Measurements from ENCODE around the gene NOX5. TPM values are rescaled to one million over a fixed set of nuclear protein-coding genes. Genes with fewer than 3 reads are reported as not detected.

The NOX5 gene
- total and polyA plus RNA-seq, 2 donors (not counting 1 experiment from before 2014, with no cell fraction given): 0.01 to 0.05 TPM

DNA sequence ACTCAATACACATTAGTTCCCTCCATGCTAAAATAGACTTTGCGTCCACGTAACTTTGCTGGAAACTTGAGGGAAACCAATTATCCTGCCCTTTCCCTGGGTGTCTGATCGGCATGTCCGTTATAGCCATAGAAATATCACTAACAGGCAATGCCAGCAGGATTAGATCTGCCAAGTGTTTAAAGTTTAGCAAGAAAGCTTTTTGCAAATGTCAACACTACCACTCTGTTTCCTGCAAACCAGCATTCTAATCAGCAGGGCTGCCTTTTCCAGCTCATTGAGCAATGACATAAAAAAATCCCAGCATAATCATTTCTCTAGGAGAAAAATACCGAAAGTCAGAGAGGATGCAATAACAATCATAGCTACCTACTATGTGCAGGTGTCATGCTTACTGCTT is 60.9 kb downstream of the NOX5 start:
- Histone ChIP-seq H3K27me3 (replicated peaks in 1 of 4; ENCODE audit: control extremely low read depth in 1 of 4, control insufficient read depth in 3 of 4, insufficient read depth in 4 of 4, low read length in 3 of 4) (peaks cover 0 to 25% (median 12%) of the 10 kb centered on the region in 4 experiments), H3K36me3 (replicated peaks in 1 of 2; ENCODE audit: control extremely low read depth in 1 of 2, control insufficient read depth in 1 of 2, extremely low read depth in 1 of 2, insufficient read depth in 2 of 2, low read length in 1 of 2) (no peaks in the 10 kb centered on the region), H3K79me2 (ENCODE audit: control insufficient read depth, insufficient read depth, low read length) (no peaks in the 10 kb centered on the region), H3K4me3 (ENCODE audit: control extremely low read depth in 1 of 5, extremely low read depth in 1 of 5, insufficient read depth in 1 of 5, low read depth in 2 of 5, low read length in 4 of 5) (no peak overlapping the region), H3K4me1 (ENCODE audit: control insufficient read depth in 2 of 2, insufficient read depth in 2 of 2, low read length in 2 of 2) (peaks cover 0 to 4% of the 10 kb centered on the region in 2 donors), H3K27ac (ENCODE audit: low read length in 2 of 2) (no peak overlapping the region), H2AFZ (ENCODE audit: insufficient read depth, low read depth, low read length, poor library complexity, severe bottlenecking) (no peak overlapping the region), H3K9ac (ENCODE audit: low read length) (no peak overlapping the region), H3K4me2 (replicated peaks; ENCODE audit: low read depth, low read length, poor library complexity, severe bottlenecking) (no peak overlapping the region), H3K9me3 (ENCODE audit: control extremely low read depth in 1 of 3, control insufficient read depth in 2 of 3, insufficient read depth in 1 of 3, low read length in 2 of 3) (peaks cover 0 to 4% (median under 1%) of the 10 kb centered on the region in 3 donors), H4K20me1 (ENCODE audit: control insufficient read depth, insufficient read depth, low read length, poor library complexity, severe bottlenecking) (no peaks in the 10 kb centered on the region)
- POLR2A ChIA-PET: no interaction called here
- H3K4me3 Mint-ChIP-seq: no peak overlapping the region
- no peak for TF ChIP-seq EZH2 (IDR thresholded peaks at IDR 0.05; ENCODE audit: borderline replicate concordance, insufficient read depth, low read depth, low read length, poor library complexity, severe bottlenecking)
- TF ChIP-seq, protein P1, sequence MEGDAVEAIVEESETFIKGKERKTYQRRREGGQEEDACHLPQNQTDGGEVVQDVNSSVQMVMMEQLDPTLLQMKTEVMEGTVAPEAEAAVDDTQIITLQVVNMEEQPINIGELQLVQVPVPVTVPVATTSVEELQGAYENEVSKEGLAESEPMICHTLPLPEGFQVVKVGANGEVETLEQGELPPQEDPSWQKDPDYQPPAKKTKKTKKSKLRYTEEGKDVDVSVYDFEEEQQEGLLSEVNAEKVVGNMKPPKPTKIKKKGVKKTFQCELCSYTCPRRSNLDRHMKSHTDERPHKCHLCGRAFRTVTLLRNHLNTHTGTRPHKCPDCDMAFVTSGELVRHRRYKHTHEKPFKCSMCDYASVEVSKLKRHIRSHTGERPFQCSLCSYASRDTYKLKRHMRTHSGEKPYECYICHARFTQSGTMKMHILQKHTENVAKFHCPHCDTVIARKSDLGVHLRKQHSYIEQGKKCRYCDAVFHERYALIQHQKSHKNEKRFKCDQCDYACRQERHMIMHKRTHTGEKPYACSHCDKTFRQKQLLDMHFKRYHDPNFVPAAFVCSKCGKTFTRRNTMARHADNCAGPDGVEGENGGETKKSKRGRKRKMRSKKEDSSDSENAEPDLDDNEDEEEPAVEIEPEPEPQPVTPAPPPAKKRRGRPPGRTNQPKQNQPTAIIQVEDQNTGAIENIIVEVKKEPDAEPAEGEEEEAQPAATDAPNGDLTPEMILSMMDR (IDR thresholded peaks at IDR 0.05): no peak
- no peak overlapping the region for H3K27ac Mint-ChIP-seq
- CTCF ChIA-PET: interaction anchor here (1.4 kb wide), 1 partner anchor 11 kb away, joined by 4 read pairs; no protein-coding TSS in a partner anchor
- no peak for ATAC-seq (ENCODE audit: low read depth)
- no peak for DNase-seq
- peaks cover 4% of the 10 kb centered on the region for H3K4me1 Mint-ChIP-seq
- no peaks in the 10 kb centered on the region for H3K9me3 Mint-ChIP-seq (ENCODE audit: insufficient read depth)
- peaks cover 54% of the 10 kb centered on the region for H3K27me3 Mint-ChIP-seq
- WGBS (ENCODE audit: insufficient coverage): 100% methylated on average over 4 of the region's 5 CpGs
- intact Hi-C loops (cut with micrococcal nuclease): no loop called here

- ChIA-PET POLR2A (no interaction called here), CTCF (interaction anchor here (1.4 kb wide), 1 partner anchor 10 kb away, joined by 4 read pairs; no protein-coding TSS in a partner anchor)
- H3K9me3 ChIP-seq (ENCODE audit: control extremely low read depth in 1 of 3, control insufficient read depth in 2 of 3, insufficient read depth in 1 of 3, low read length in 2 of 3): no peaks in the 10 kb centered on the region
- TF ChIP-seq, protein P1 (IDR thresholded peaks at IDR 0.05): no peak
- no peak for TF ChIP-seq EZH2 (IDR thresholded peaks at IDR 0.05; ENCODE audit: borderline replicate concordance, insufficient read depth, low read depth, low read length, poor library complexity, severe bottlenecking)
- no CpG with 5 or more reads among the region's 1 CpG for WGBS (ENCODE audit: insufficient coverage)
- H3K27ac ChIP-seq (ENCODE audit: low read length in 2 of 2): no peak overlapping the region
- no peaks in the 10 kb centered on the region for H3K36me3 ChIP-seq (replicated peaks in 1 of 2; ENCODE audit: control extremely low read depth in 1 of 2, control insufficient read depth in 1 of 2, extremely low read depth in 1 of 2, insufficient read depth in 2 of 2, low read length in 1 of 2)
- Mint-ChIP-seq H3K4me3 (no peak overlapping the region), H3K27me3 (peaks cover 50% of the 10 kb centered on the region), H3K27ac (no peak overlapping the region), H3K4me1 (peaks cover 4% of the 10 kb centered on the region), H3K9me3 (ENCODE audit: insufficient read depth) (no peaks in the 10 kb centered on the region)
- no peak for DNase-seq
- H3K4me1 ChIP-seq (ENCODE audit: control insufficient read depth in 2 of 2, insufficient read depth in 2 of 2, low read length in 2 of 2): peaks cover 0 to 4% of the 10 kb centered on the region in 2 donors
- H3K4me3 ChIP-seq (ENCODE audit: control extremely low read depth in 1 of 5, extremely low read depth in 1 of 5, insufficient read depth in 1 of 5, low read depth in 2 of 5, low read length in 4 of 5): no peak overlapping the region
- no peak for ATAC-seq (ENCODE audit: low read depth)
- H3K27me3 ChIP-seq (replicated peaks in 1 of 4; ENCODE audit: control extremely low read depth in 1 of 4, control insufficient read depth in 3 of 4, insufficient read depth in 4 of 4, low read length in 3 of 4): peaks cover 0 to 22% (median 8%) of the 10 kb centered on the region in 4 experiments
- H3K9ac ChIP-seq (ENCODE audit: low read length): no peak overlapping the region
- H4K20me1 ChIP-seq (ENCODE audit: control insufficient read depth, insufficient read depth, low read length, poor library complexity, severe bottlenecking): no peaks in the 10 kb centered on the region
- H2AFZ ChIP-seq (ENCODE audit: insufficient read depth, low read depth, low read length, poor library complexity, severe bottlenecking): no peak overlapping the region
- no peaks in the 10 kb centered on the region for H3K79me2 ChIP-seq (ENCODE audit: control insufficient read depth, insufficient read depth, low read length)
- no peak overlapping the region for H3K4me2 ChIP-seq (replicated peaks; ENCODE audit: low read depth, low read length, poor library complexity, severe bottlenecking)
- intact Hi-C loops (cut with micrococcal nuclease): no loop called here
Observed at GRCh38 chr15:69076756-69077155, 62.3 kb downstream of the NOX5 start.
